ENCODE data around the gene LRRC15. TPM values are rescaled to one million over a fixed set of nuclear protein-coding genes. Genes with fewer than 3 reads are reported as not detected.

LRRC15 gene
- total RNA-seq, 1 donor from 2014 or later, result not detected

DNA sequence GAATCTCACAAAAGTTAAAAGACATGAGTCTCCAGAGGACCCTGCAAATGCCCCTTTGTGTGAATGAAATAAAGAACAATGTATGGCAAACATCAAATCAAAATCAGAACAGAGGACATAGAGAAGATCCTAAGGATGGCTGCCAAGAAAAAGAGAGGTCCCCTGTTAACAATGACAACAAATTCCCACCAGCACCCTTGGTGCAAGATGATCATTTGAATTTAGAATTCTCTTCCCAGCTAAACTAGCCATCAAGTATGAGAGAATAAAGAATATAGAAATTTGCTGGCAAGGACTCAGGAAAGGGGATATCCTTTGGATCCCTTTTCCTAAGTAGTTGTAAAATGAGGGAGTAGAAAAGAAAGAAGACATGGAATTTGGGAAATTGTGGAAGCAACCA lies 21.3 kb upstream of the LRRC15 start:
- Mint-ChIP-seq H3K9me3 (ENCODE audit: unreplicated experiment) (no peaks in the 10 kb centered on the region), H3K27me3 (ENCODE audit: unreplicated experiment) (peaks cover 6% of the 10 kb centered on the region), H3K4me3 (ENCODE audit: unreplicated experiment) (no peak overlapping the region), H3K4me1 (ENCODE audit: unreplicated experiment) (peaks cover 7% of the 10 kb centered on the region), H3K36me3 (ENCODE audit: low read depth, unreplicated experiment) (peaks cover 8% of the 10 kb centered on the region), H3K27ac (ENCODE audit: unreplicated experiment) (no peak overlapping the region)
- TF ChIP-seq, protein P1, sequence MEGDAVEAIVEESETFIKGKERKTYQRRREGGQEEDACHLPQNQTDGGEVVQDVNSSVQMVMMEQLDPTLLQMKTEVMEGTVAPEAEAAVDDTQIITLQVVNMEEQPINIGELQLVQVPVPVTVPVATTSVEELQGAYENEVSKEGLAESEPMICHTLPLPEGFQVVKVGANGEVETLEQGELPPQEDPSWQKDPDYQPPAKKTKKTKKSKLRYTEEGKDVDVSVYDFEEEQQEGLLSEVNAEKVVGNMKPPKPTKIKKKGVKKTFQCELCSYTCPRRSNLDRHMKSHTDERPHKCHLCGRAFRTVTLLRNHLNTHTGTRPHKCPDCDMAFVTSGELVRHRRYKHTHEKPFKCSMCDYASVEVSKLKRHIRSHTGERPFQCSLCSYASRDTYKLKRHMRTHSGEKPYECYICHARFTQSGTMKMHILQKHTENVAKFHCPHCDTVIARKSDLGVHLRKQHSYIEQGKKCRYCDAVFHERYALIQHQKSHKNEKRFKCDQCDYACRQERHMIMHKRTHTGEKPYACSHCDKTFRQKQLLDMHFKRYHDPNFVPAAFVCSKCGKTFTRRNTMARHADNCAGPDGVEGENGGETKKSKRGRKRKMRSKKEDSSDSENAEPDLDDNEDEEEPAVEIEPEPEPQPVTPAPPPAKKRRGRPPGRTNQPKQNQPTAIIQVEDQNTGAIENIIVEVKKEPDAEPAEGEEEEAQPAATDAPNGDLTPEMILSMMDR (IDR thresholded peaks at IDR 0.05; ENCODE audit: unreplicated experiment), result no peak
- DNase-seq (ENCODE audit: low spot score), result no peak

DNA sequence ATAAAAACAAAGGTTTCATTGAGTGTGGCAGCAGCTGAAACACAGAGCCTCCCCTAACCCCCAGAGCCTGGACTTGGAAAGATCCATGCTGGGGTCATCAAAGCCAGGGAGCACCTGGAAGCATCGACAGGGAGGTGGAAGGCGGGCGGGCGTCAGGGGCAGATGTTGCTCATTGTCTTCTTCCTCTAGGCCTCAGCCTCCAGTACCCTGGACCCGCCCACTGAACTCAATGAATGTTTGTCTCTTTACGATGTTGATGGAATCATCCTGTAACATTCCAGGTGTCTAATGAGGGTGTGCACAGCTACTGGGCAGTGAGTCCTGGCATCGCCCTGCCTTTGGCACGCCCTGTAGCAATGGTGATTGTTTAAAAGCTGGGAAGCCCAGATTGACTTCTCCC lies 19.7 kb upstream of the LRRC15 start:
- H3K36me3 Mint-ChIP-seq (ENCODE audit: low read depth, unreplicated experiment), result peaks cover 8% of the 10 kb centered on the region
- H3K9me3 Mint-ChIP-seq (ENCODE audit: unreplicated experiment), result no peaks in the 10 kb centered on the region
- no peak for DNase-seq (ENCODE audit: low spot score)
- H3K4me1 Mint-ChIP-seq (ENCODE audit: unreplicated experiment), result no peaks in the 10 kb centered on the region
- TF ChIP-seq, protein P1 (IDR thresholded peaks at IDR 0.05; ENCODE audit: unreplicated experiment), result no peak
- no peak overlapping the region for H3K27ac Mint-ChIP-seq (ENCODE audit: unreplicated experiment)
- peaks cover 2% of the 10 kb centered on the region for H3K27me3 Mint-ChIP-seq (ENCODE audit: unreplicated experiment)
- H3K4me3 Mint-ChIP-seq (ENCODE audit: unreplicated experiment), result no peak overlapping the region

DNA sequence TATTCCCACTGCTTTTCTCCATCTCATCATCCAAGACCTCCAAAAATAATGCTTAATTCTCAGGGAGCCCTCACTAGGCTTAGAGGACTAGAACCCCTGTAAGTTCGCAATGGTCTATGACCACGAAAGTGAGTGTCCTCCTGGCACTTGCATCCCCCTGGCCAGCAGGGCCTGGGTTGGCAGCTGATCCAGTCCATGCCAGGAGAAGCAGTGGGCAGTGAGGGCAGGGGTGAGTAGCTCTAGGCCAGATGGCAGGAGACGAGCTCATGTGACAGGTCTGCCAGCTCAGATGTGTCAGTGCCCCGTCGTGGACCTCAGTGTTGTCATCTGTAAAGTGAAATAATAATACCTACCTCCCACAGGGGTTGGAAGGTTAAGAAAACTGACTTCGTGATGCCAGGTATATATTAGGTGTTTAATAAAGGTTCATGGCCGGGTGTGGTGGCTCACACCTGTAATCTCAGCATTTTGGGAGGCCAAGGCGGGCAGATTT lies 18.4 kb upstream of the LRRC15 start:
- peaks cover 8% of the 10 kb centered on the region for H3K36me3 Mint-ChIP-seq (ENCODE audit: low read depth, unreplicated experiment)
- H3K27ac Mint-ChIP-seq (ENCODE audit: unreplicated experiment), result no peak overlapping the region
- no peak overlapping the region for H3K4me3 Mint-ChIP-seq (ENCODE audit: unreplicated experiment)
- H3K9me3 Mint-ChIP-seq (ENCODE audit: unreplicated experiment), result no peaks in the 10 kb centered on the region
- peaks cover 10% of the 10 kb centered on the region for H3K4me1 Mint-ChIP-seq (ENCODE audit: unreplicated experiment)
- TF ChIP-seq, protein P1 (IDR thresholded peaks at IDR 0.05; ENCODE audit: unreplicated experiment), result no peak
- no peak for DNase-seq (ENCODE audit: low spot score)
- peaks cover 3% of the 10 kb centered on the region for H3K27me3 Mint-ChIP-seq (ENCODE audit: unreplicated experiment)

DNA sequence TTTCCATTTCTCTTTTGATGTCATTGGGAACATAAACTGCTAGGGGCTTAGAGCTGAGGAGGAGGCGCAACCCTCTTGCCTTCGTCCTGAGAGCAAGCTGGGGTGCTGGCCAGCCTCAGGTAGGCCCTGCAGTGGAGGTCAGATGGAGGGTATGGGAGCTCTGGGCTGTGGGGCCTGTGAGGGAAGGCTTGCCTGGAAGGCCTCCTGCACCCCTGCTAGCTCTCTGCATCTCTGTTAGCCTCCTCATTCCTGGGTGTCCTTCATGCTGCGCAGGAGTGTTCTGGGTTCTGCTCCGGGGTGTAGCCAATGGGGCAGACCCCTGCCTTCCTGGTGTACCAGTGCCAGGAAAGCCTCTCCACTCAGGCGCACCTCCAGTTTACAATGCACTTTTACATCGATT lies 17.7 kb upstream of the LRRC15 start:
- no peak for DNase-seq (ENCODE audit: low spot score)
- peaks cover 3% of the 10 kb centered on the region for H3K27me3 Mint-ChIP-seq (ENCODE audit: unreplicated experiment)
- H3K27ac Mint-ChIP-seq (ENCODE audit: unreplicated experiment), result no peak overlapping the region
- H3K4me1 Mint-ChIP-seq (ENCODE audit: unreplicated experiment), result peaks cover 16% of the 10 kb centered on the region
- peaks cover 8% of the 10 kb centered on the region for H3K36me3 Mint-ChIP-seq (ENCODE audit: low read depth, unreplicated experiment)
- H3K4me3 Mint-ChIP-seq (ENCODE audit: unreplicated experiment), result no peak overlapping the region
- TF ChIP-seq, protein P1 (IDR thresholded peaks at IDR 0.05; ENCODE audit: unreplicated experiment), result no peak
- H3K9me3 Mint-ChIP-seq (ENCODE audit: unreplicated experiment), result no peaks in the 10 kb centered on the region

DNA sequence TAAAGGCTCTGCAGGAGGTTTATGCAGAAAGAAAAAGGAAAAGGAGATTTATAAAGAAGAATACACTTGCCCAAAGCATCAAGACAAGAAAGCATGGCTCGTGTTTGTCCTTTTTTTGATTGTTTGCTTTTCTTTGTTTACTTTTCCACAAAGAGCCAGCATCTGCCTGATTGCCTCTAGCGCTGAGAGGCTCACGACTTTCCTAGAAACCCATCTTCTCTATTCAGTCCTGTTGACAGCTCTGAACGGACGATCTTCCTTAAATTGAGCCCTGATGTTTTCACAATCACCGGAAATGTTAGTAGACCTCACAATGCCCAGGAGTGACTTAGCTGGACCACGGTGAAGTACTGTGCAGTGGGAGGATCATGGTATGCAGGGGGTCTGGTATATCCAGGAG lies 17.1 kb upstream of the LRRC15 start:
- Mint-ChIP-seq H3K27me3 (ENCODE audit: unreplicated experiment) (peaks cover 3% of the 10 kb centered on the region), H3K4me3 (ENCODE audit: unreplicated experiment) (no peak overlapping the region), H3K36me3 (ENCODE audit: low read depth, unreplicated experiment) (peaks cover 8% of the 10 kb centered on the region), H3K9me3 (ENCODE audit: unreplicated experiment) (no peaks in the 10 kb centered on the region), H3K4me1 (ENCODE audit: unreplicated experiment) (peaks cover 18% of the 10 kb centered on the region), H3K27ac (ENCODE audit: unreplicated experiment) (no peak overlapping the region)
- TF ChIP-seq, protein P1 (IDR thresholded peaks at IDR 0.05; ENCODE audit: unreplicated experiment), result no peak
- no peak for DNase-seq (ENCODE audit: low spot score)
